Adrenal gland (tissue), 5 donors: ENCODE data around the gene NACA2.

Experiments used
- POLR2A ChIP-seq, 2 donors: fragments of 450-650 bp; IDR thresholded peaks; one replicate each; pipeline ENCODE4 v1.6.1; 2017; ENCODE audit warnings: antibody characterized with exemption in 2 of 2, mild to moderate bottlenecking in 2 of 2, moderate library complexity in 1 of 2
- TF ChIP-seq, protein P1 (sequence below), 6 experiments: fragments of 450-650 bp in 4 of 6; fragments of 200-600 bp in 2 of 6; sonication (generic) in 1 of 6; IDR thresholded peaks; 1 replicate in 5 of 6; 2 replicates in 1 of 6; pipeline versions ENCODE4 v1.5.1 to v1.8.0; 2016 to 2021; ENCODE audit warnings: antibody characterized with exemption in 6 of 6, mild to moderate bottlenecking in 2 of 6, moderate library complexity in 1 of 6
- donor health status: DM: no; HTN: no; CAD: no.

DNA sequence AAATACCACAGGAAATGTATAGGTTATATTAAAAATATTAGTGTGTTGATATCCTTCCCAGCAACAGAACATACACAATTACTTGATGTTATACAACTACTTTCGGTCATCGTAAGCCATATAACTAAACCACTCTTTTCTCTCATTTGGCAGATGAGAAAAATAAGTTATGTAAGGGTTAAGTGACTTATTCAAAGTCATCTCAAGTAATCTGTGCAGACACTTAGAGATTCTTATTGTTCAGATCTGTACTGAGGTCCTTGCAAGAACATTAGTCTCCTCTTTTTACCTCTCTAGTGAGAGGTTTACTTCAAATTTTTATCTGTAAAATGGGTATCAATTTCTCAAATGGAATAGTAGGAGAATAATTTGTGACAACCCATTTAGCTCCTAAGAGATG is 15.0 kb downstream of the NACA2 start:
- TF ChIP-seq POLR2A (IDR thresholded peaks at IDR 0.05) = no peak
- TF ChIP-seq, protein P1, sequence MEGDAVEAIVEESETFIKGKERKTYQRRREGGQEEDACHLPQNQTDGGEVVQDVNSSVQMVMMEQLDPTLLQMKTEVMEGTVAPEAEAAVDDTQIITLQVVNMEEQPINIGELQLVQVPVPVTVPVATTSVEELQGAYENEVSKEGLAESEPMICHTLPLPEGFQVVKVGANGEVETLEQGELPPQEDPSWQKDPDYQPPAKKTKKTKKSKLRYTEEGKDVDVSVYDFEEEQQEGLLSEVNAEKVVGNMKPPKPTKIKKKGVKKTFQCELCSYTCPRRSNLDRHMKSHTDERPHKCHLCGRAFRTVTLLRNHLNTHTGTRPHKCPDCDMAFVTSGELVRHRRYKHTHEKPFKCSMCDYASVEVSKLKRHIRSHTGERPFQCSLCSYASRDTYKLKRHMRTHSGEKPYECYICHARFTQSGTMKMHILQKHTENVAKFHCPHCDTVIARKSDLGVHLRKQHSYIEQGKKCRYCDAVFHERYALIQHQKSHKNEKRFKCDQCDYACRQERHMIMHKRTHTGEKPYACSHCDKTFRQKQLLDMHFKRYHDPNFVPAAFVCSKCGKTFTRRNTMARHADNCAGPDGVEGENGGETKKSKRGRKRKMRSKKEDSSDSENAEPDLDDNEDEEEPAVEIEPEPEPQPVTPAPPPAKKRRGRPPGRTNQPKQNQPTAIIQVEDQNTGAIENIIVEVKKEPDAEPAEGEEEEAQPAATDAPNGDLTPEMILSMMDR (IDR thresholded peaks at IDR 0.05) = no peak
